ENCODE results near the gene SPTBN1. TPM values are rescaled to one million over a fixed set of nuclear protein-coding genes. Genes with fewer than 3 reads are reported as not detected.

SPTBN1 gene
- total and polyA plus RNA-seq, 2 of the 13 experiments (the other 11 are each of a cell fraction or from before 2014, with no cell fraction given), result 123 to 299 TPM

DNA sequence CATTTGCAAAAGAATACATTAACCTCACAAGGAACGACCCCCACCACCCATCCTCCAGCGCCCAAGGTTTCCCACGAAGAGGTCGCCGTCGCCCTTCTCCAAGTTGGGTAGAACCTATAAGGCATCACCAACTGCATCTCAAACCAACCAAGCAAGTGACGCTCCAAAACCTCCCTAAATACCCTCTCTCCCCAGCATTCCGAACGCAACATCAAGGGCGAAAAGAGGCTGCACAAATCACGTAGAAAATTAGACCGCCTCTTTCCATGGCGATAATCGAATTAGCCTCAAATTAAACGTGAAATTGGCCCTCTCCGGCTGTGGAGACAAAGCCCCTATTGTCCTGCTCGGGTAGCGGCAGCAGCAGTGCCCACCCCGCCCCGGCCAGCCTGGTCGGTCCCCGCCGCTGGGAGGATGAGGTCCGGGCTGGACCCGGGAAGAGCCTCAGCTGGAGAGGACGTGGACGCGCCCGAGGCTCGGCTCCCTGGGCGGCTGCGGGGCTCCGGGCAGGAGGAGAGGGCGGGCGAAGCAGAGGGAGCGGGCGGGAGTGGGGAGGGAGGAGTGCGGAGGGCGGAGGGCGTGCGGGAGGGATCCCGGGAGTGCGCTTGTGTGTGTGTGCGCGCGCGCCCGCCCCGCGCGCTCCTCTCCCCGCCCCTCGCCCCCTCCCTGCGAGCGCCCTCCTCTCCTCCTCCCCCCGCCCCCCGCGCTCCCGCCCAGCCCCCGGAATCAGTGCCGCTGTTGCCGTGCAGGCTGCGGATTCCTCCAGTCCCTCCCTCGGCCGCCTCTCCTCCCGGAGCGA lies at the start of gene SPTBN1 (continued):
- TF ChIP-seq TRIM22 (IDR thresholded peaks at IDR 0.05) (no peak), TCF12 (IDR thresholded peaks at IDR 0.05) (no peak), TCF12 (CRISPR knock-in tag; IDR thresholded peaks at IDR 0.05) (peak; percentile 71), ZBTB8A (CRISPR knock-in tag; IDR thresholded peaks at IDR 0.05; ENCODE audit: borderline replicate concordance, low read depth) (no peak), ZNF230 (CRISPR knock-in tag; IDR thresholded peaks at IDR 0.05) (no peak), ZKSCAN8 (CRISPR knock-in tag; IDR thresholded peaks at IDR 0.05; ENCODE audit: borderline replicate concordance) (no peak; the same call in 1 of the 2 replicates), ZNF879 (CRISPR knock-in tag; IDR thresholded peaks at IDR 0.05) (no peak; the same call in 1 of the 2 replicates), LBX2 (CRISPR knock-in tag; IDR thresholded peaks at IDR 0.05; ENCODE audit: borderline replicate concordance) (no peak), THAP9 (CRISPR knock-in tag; IDR thresholded peaks at IDR 0.05; ENCODE audit: borderline replicate concordance) (peak; percentile 54; the same call in 1 of the 2 replicates), MBNL3 (CRISPR knock-in tag; conservative IDR thresholded peaks at IDR 0.05) (no peak), HNRNPK (IDR thresholded peaks at IDR 0.05; ENCODE audit: low read depth, low read length, poor library complexity, severe bottlenecking) (peak; percentile 97), ZFP36L2 (CRISPR knock-in tag; IDR thresholded peaks at IDR 0.05) (no peak), NFKBIZ (CRISPR knock-in tag; IDR thresholded peaks at IDR 0.05) (peak; percentile 62; the same call in 1 of the 2 replicates), TAF1 (CRISPR knock-in tag; IDR thresholded peaks at IDR 0.05) (peak; percentile 90), HNF4A (CRISPR knock-in tag; IDR thresholded peaks at IDR 0.05) (no peak), SMAD9 (CRISPR knock-in tag; IDR thresholded peaks at IDR 0.05) (peak; percentile 84; the same call in 1 of the 2 replicates), ZNF446 (CRISPR knock-in tag; IDR thresholded peaks at IDR 0.05) (no peak; the same call in none of the 2 replicates), ZFP1 (CRISPR knock-in tag; IDR thresholded peaks at IDR 0.05) (peak; percentile 78; the same call in 1 of the 2 replicates), ZNF24 (IDR thresholded peaks at IDR 0.05) (no peak), MXD4 (CRISPR knock-in tag; IDR thresholded peaks at IDR 0.05) (no peak; the same call in 1 of the 2 replicates), RORA (CRISPR knock-in tag; IDR thresholded peaks at IDR 0.05) (no peak)
- TF ChIP-seq, protein P1, sequence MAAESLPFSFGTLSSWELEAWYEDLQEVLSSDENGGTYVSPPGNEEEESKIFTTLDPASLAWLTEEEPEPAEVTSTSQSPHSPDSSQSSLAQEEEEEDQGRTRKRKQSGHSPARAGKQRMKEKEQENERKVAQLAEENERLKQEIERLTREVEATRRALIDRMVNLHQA (CRISPR knock-in tag; IDR thresholded peaks at IDR 0.05), result no peak
- TF ChIP-seq, protein P2, sequence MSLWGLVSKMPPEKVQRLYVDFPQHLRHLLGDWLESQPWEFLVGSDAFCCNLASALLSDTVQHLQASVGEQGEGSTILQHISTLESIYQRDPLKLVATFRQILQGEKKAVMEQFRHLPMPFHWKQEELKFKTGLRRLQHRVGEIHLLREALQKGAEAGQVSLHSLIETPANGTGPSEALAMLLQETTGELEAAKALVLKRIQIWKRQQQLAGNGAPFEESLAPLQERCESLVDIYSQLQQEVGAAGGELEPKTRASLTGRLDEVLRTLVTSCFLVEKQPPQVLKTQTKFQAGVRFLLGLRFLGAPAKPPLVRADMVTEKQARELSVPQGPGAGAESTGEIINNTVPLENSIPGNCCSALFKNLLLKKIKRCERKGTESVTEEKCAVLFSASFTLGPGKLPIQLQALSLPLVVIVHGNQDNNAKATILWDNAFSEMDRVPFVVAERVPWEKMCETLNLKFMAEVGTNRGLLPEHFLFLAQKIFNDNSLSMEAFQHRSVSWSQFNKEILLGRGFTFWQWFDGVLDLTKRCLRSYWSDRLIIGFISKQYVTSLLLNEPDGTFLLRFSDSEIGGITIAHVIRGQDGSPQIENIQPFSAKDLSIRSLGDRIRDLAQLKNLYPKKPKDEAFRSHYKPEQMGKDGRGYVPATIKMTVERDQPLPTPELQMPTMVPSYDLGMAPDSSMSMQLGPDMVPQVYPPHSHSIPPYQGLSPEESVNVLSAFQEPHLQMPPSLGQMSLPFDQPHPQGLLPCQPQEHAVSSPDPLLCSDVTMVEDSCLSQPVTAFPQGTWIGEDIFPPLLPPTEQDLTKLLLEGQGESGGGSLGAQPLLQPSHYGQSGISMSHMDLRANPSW (CRISPR knock-in tag; IDR thresholded peaks at IDR 0.05; ENCODE audit: borderline replicate concordance), result no peak
